HepG2 (cell line): Measurements from ENCODE around the gene TUBGCP3. TPM values are rescaled to one million over a fixed set of nuclear protein-coding genes. Genes with fewer than 3 reads are reported as not detected.

Source experiments
- ATAC-seq: fragments of 200-7000 bp; cut with Tn5 transposase; 3 replicates; pipeline ENCODE4 v1.9.1; 2020; ENCODE audit warnings: mild to moderate bottlenecking, moderate library complexity
- BruUV-seq: library from RNA; stranded (reverse); fragments of 400-500 nt; replicated peaks from 2 replicates; lab custom pipeline; 2021; lab: Mats Ljungman, UMichigan
- CTCF ChIA-PET: fragments of 300-600 bp; formaldehyde crosslinking; extraction: SDS; loops from one replicate; lab custom pipeline; 2021; ENCODE audit warnings: low total read pairs, inconsistent platforms, low intra/inter-chr PET ratio; lab: Yijun Ruan, JAX
- POLR2A ChIA-PET: fragments of 350-600 bp; sonication (Branson Sonifier 250); formaldehyde crosslinking; loops from one replicate; lab custom pipeline; 2020; ENCODE audit warnings: antibody characterized with exemption, inconsistent platforms; lab: Yijun Ruan, JAX
- DNase-seq: peaks from one replicate; pipeline ENCODE4 v3.0.0-alpha.2; 2015; ENCODE audit warnings: low spot score
- FAIRE-seq: peaks from 3 replicates; lab custom pipeline; 2011; peaks lifted over from hg19 to GRCh38; lab: Jason Lieb, UNC
- H2AFZ ChIP-seq: one replicate; pipeline ENCODE4 v1.6.1; 2011; ENCODE audit warnings: low read length, inconsistent platforms
- H3K27ac ChIP-seq: fragments of 300-600 bp; 3 replicates; pipeline ENCODE4 v1.8.0; 2011; ENCODE audit warnings: mixed run types, mild to moderate bottlenecking, mixed read lengths, low read length, inconsistent platforms; ENCODE audit not compliant: insufficient read depth; ENCODE audit errors: extremely low read length
- H3K27me3 ChIP-seq, 2 experiments: fragments of 200-600 bp in 1 of 2; 2 replicates in 1 of 2; 3 replicates in 1 of 2; pipeline versions ENCODE4 v1.6.0 to v1.8.0; 2011; ENCODE audit warnings: low read length in 2 of 2, mild to moderate bottlenecking in 2 of 2, moderate library complexity in 2 of 2, inconsistent platforms in 1 of 2; ENCODE audit not compliant: insufficient read depth in 2 of 2, control insufficient read depth in 1 of 2
- H3K36me3 ChIP-seq, 2 experiments: fragments of 200-600 bp in 1 of 2; replicated peaks in 1 of 2; 2 replicates in 1 of 2; 3 replicates in 1 of 2; pipeline versions ENCODE4 v1.5.1 to v1.8.0; 2011; ENCODE audit warnings: low read length in 2 of 2, inconsistent platforms in 1 of 2; ENCODE audit not compliant: insufficient read depth in 2 of 2, control insufficient read depth in 1 of 2
- H3K4me1 ChIP-seq: 2 replicates; pipeline ENCODE4 v1.5.1; 2012; ENCODE audit warnings: low read length, inconsistent platforms; ENCODE audit not compliant: insufficient read depth
- H3K4me2 ChIP-seq: 2 replicates; pipeline ENCODE4 v1.6.0; 2011; ENCODE audit warnings: low read depth, low read length, inconsistent platforms
- H3K4me3 ChIP-seq, 3 experiments: fragments of 200-600 bp in 1 of 3; sonication (generic), shearing (Covaris generic) in 1 of 3; replicated peaks in 1 of 3; 2 replicates each; pipeline ENCODE4 v1.5.1; 2011 to 2016; ENCODE audit warnings: low read length in 3 of 3, inconsistent platforms in 2 of 3, low read depth in 2 of 3, mild to moderate bottlenecking in 2 of 3, control low read depth in 1 of 3, mixed read lengths in 1 of 3; ENCODE audit not compliant: insufficient read depth in 1 of 3
- H3K79me2 ChIP-seq: one replicate; pipeline ENCODE4 v1.6.1; 2011; ENCODE audit warnings: low read length, inconsistent platforms; ENCODE audit not compliant: insufficient read depth
- H3K9ac ChIP-seq: 2 replicates; pipeline ENCODE4 v1.6.0; 2011; ENCODE audit warnings: mild to moderate bottlenecking, low read depth, low read length, inconsistent platforms; ENCODE audit not compliant: insufficient read depth
- H3K9me3 ChIP-seq: 2 replicates; pipeline ENCODE4 v1.5.1; 2012; ENCODE audit warnings: mild to moderate bottlenecking, low read length
- H4K20me1 ChIP-seq: 2 replicates; pipeline ENCODE4 v1.6.0; 2011; ENCODE audit warnings: inconsistent platforms, mild to moderate bottlenecking, low read length, moderate library complexity; ENCODE audit not compliant: insufficient read depth
- ADNP ChIP-seq: sonication (generic); formaldehyde crosslinking; IDR thresholded peaks from 2 replicates; pipeline ENCODE4 v1.4.0; 2020; ENCODE audit warnings: missing genetic modification reagents
- ARID4A ChIP-seq: sonication (generic); formaldehyde crosslinking; IDR thresholded peaks from 2 replicates; pipeline ENCODE4 v1.5.0; 2020; ENCODE audit warnings: mild to moderate bottlenecking, missing genetic modification reagents, borderline replicate concordance
- ATF7 ChIP-seq, 2 experiments: fragments of 450-650 bp in 1 of 2; sonication (generic) in 1 of 2; formaldehyde crosslinking in 1 of 2; IDR thresholded peaks; 2 replicates each; pipeline versions ENCODE4 v1.4.0 to v1.6.1; 2016 to 2020; ENCODE audit warnings: antibody characterized with exemption in 1 of 2, mild to moderate bottlenecking in 1 of 2, missing genetic modification reagents in 1 of 2
- CENPBD1 ChIP-seq: sonication (generic); formaldehyde crosslinking; IDR thresholded peaks from 2 replicates; pipeline ENCODE4 v1.8.0; 2022; ENCODE audit warnings: missing genetic modification reagents, low read depth, mild to moderate bottlenecking, borderline replicate concordance
- CREB1 ChIP-seq, 2 experiments: fragments of 450-650 bp in 1 of 2; IDR thresholded peaks; 2 replicates each; pipeline ENCODE4 v1.6.1; 2016 to 2017; ENCODE audit warnings: control low read depth in 1 of 2, mild to moderate bottlenecking in 1 of 2, missing compliant biosample characterization in 1 of 2, missing genetic modification characterization in 1 of 2
- ETV6 ChIP-seq: sonication (generic); formaldehyde crosslinking; conservative IDR thresholded peaks from 2 replicates; pipeline ENCODE4 v1.4.0; 2020; ENCODE audit warnings: missing genetic modification reagents
- HOXA5 ChIP-seq: sonication (generic); formaldehyde crosslinking; IDR thresholded peaks from 2 replicates; pipeline ENCODE4 v1.4.0; 2020; ENCODE audit warnings: missing genetic modification reagents
- IRF9 ChIP-seq: sonication (generic); formaldehyde crosslinking; IDR thresholded peaks from 2 replicates; pipeline ENCODE4 v1.8.0; 2022; ENCODE audit warnings: missing genetic modification reagents, mild to moderate bottlenecking, borderline replicate concordance
- KMT2A ChIP-seq: sonication (generic); formaldehyde crosslinking; IDR thresholded peaks from 2 replicates; pipeline ENCODE4 v1.4.0; 2020; ENCODE audit warnings: missing genetic modification reagents
- MEIS2 ChIP-seq: sonication (generic); formaldehyde crosslinking; IDR thresholded peaks from 2 replicates; pipeline ENCODE4 v1.9.0; 2021; ENCODE audit warnings: mild to moderate bottlenecking, missing genetic modification reagents
- SIN3B ChIP-seq: fragments of 150-350 bp; IDR thresholded peaks from 2 replicates; pipeline ENCODE4 v1.6.1; 2014; ENCODE audit warnings: low read length
- SNAI1 ChIP-seq: sonication (generic); formaldehyde crosslinking; IDR thresholded peaks from 2 replicates; pipeline ENCODE4 v1.5.0; 2020; ENCODE audit warnings: mild to moderate bottlenecking, missing genetic modification reagents, borderline replicate concordance
- XRCC5 ChIP-seq: fragments of 200-400 bp; formaldehyde crosslinking; optimal IDR thresholded peaks from 2 replicates; pipeline ENCODE3; 2017; ENCODE audit warnings: mild to moderate bottlenecking, low read length
- ZMYM2 ChIP-seq: sonication (generic); formaldehyde crosslinking; IDR thresholded peaks from 2 replicates; pipeline ENCODE4 v1.8.0; 2022; ENCODE audit warnings: mild to moderate bottlenecking, missing genetic modification reagents
- ZNF224 ChIP-seq: sonication (generic); formaldehyde crosslinking; IDR thresholded peaks from 2 replicates; pipeline ENCODE4 v1.5.0; 2020; ENCODE audit warnings: mild to moderate bottlenecking, missing genetic modification reagents
- ZNF260 ChIP-seq: sonication (generic); formaldehyde crosslinking; IDR thresholded peaks from 2 replicates; pipeline ENCODE4 v1.4.0; 2020; ENCODE audit warnings: missing genetic modification reagents, low read depth, mild to moderate bottlenecking, borderline replicate concordance
- ZNF383 ChIP-seq: sonication (generic); formaldehyde crosslinking; IDR thresholded peaks from 2 replicates; pipeline ENCODE4 v1.4.0; 2020; ENCODE audit warnings: missing genetic modification reagents, mild to moderate bottlenecking, borderline replicate concordance
- ZNF776 ChIP-seq: sonication (generic); formaldehyde crosslinking; IDR thresholded peaks from 2 replicates; pipeline ENCODE4 v1.4.0; 2020; ENCODE audit warnings: mild to moderate bottlenecking, missing genetic modification reagents
- WGBS: methylation state at CpG from one replicate; pipeline ENCODE4 v1.1.6; 2017; ENCODE audit warnings: low lambda C conversion rate; 5-methylcytosine and 5-hydroxymethylcytosine counted together
- in situ Hi-C: cut with HindIII; loops from 2 replicates; pipeline ENCODE4 v1.10.0; 2017; ENCODE audit warnings: low pct_unique_long_range_greater_than_20kb; ENCODE audit not compliant: extremely low pct_ligation_motif_present
- intact Hi-C: fragments of 100-400 bp; cut with micrococcal nuclease; formaldehyde crosslinking; loops from one replicate; pipeline ENCODE4 v1.10.0; 2022; ENCODE audit not compliant: unreplicated experiment
- polyA plus RNA-seq, 8 experiments: library from polyadenylated mRNA; depleted of rRNA in 3 of 8; stranded (reverse) in 7 of 8; unstranded in 1 of 8; fragments of >200 nt; fragmentation: Illumina TruSeq in 4 of 8; extraction: Trizol in 4 of 8; gene quantifications; 2 replicates each; pipeline versions ENCODE4 v1.2.1 to v1.2.3, GENCODE V29; 2011 to 2016; ENCODE audit warnings: low read depth in 4 of 8, missing spikeins in 1 of 8, mixed read lengths in 1 of 8; ENCODE audit not compliant: insufficient read depth in 1 of 8
- total RNA-seq, 5 experiments: library from RNA; depleted of rRNA; stranded (reverse); fragments of >200 nt; fragmentation: Illumina TruSeq; extraction: Trizol; gene quantifications; 2 replicates each; pipeline ENCODE4 v1.2.3, GENCODE V29; 2016; ENCODE audit warnings: low read depth in 1 of 5

TUBGCP3 gene
- total and polyA plus RNA-seq, 2 of the 13 experiments (the other 11 are each of a cell fraction or from before 2014, with no cell fraction given), result 12.6 to 15.5 TPM

GRCh38 chr13:112526146-112526853 lies 61.7 kb downstream of the TUBGCP3 start (continued):
- TF ChIP-seq HOXA5 (CRISPR knock-in tag) (no peak), ZNF776 (CRISPR knock-in tag) (no peak), IRF9 (no peak), ATF7 (IDR thresholded peaks at IDR 0.05) (peak; percentile 12; the same call in 1 of the 2 replicates), ATF7 (CRISPR knock-in tag; IDR thresholded peaks at IDR 0.05) (no peak), CREB1 (IDR thresholded peaks at IDR 0.05) (peak; percentile 93), CREB1 (CRISPR knock-in tag; IDR thresholded peaks at IDR 0.05) (no peak)

- H3K36me3 ChIP-seq, result peaks cover 7 to 50% of the 10 kb centered on the region in 2 experiments
- TF ChIP-seq ZMYM2 (CRISPR knock-in tag), result no peak
- TF ChIP-seq ZNF383 (CRISPR knock-in tag), result no peak
- TF ChIP-seq ARID4A (CRISPR knock-in tag), result no peak
- no peak for TF ChIP-seq ZNF260 (CRISPR knock-in tag)
- TF ChIP-seq SIN3B, result no peak
- no peak for TF ChIP-seq ZNF224
- no peak for TF ChIP-seq XRCC5
- no peak for TF ChIP-seq MEIS2
- no peak for TF ChIP-seq KMT2A
- no peak for TF ChIP-seq ETV6 (CRISPR knock-in tag)
- TF ChIP-seq CENPBD1 (CRISPR knock-in tag), result no peak
- no peak for TF ChIP-seq SNAI1 (CRISPR knock-in tag)
- no peak for TF ChIP-seq ADNP (CRISPR knock-in tag)
These were observed 62.5 kb downstream of the TUBGCP3 start for GRCh38 chr13:112525356-112525945.

More at GRCh38 chr13:112525356-112525945, 62.5 kb downstream of the TUBGCP3 start:
- Histone ChIP-seq H3K4me2 (no peak overlapping the region), H3K4me3 (no peak overlapping the region), H3K4me1 (no peaks in the 10 kb centered on the region), H3K27ac (no peak overlapping the region), H4K20me1 (no peaks in the 10 kb centered on the region), H3K9me3 (no peaks in the 10 kb centered on the region), H2AFZ (no peak overlapping the region), H3K9ac (no peak overlapping the region), H3K27me3 (no peaks in the 10 kb centered on the region), H3K79me2 (no peaks in the 10 kb centered on the region)
- DNase-seq (no peak), ATAC-seq (no peak), FAIRE-seq (no peak)
- no TSS peak for BruUV-seq
- POLR2A ChIA-PET, result no interaction called here
- WGBS, result 97% methylated on average over 7 of the region's 7 CpGs
- CTCF ChIA-PET, result no interaction called here
- in situ Hi-C loops, result no loop called here
- intact Hi-C loops, result no loop called here
